Peyer's patch (tissue), 4 donors: ENCODE results near the gene ANO10. TPM values are rescaled to one million over a fixed set of nuclear protein-coding genes. Genes with fewer than 3 reads are reported as not detected.

Experiments
- DNase-seq, 3 donors: peaks; one replicate each; pipeline ENCODE4 v3.0.0-alpha.2; 2017 to 2019
- H3K27ac ChIP-seq, 4 donors: fragments of 200-600 bp; sonication (generic); one replicate each; pipeline ENCODE4 v1.5.1; 2016 to 2019
- H3K27me3 ChIP-seq, 2 donors: fragments of 200-600 bp; sonication (generic); one replicate each; pipeline ENCODE4 v1.5.1; 2019
- H3K36me3 ChIP-seq, 3 donors: fragments of 200-600 bp; sonication (generic); one replicate each; pipeline ENCODE4 v1.5.1; 2016 to 2019
- H3K4me1 ChIP-seq, 4 donors: fragments of 200-600 bp; sonication (generic); one replicate each; pipeline ENCODE4 v1.5.1; 2016 to 2019
- H3K4me3 ChIP-seq, 4 donors: fragments of 200-600 bp; sonication (generic); 1 replicate in 3 of 4; 2 replicates in 1 of 4; pipeline ENCODE4 v1.5.1; 2016 to 2019; ENCODE audit warnings: mild to moderate bottlenecking in 1 of 4
- H3K9me3 ChIP-seq, 4 donors: fragments of 200-600 bp; sonication (generic); one replicate each; pipeline ENCODE4 v1.5.1; 2016 to 2019; ENCODE audit warnings: mild to moderate bottlenecking in 1 of 4
- POLR2A ChIP-seq, 2 donors: fragments of 450-650 bp; IDR thresholded peaks; one replicate each; pipeline ENCODE4 v1.5.1; 2017; ENCODE audit warnings: antibody characterized with exemption in 2 of 2, mild to moderate bottlenecking in 2 of 2, moderate library complexity in 2 of 2
- total RNA-seq, 4 donors: library from RNA; depleted of rRNA; stranded (reverse); fragments of >200 nt; gene quantifications; one replicate each; pipeline ENCODE4 v1.1.0, GENCODE V29; 2016
- TF ChIP-seq, protein P1 (sequence below), 6 experiments: fragments of 450-650 bp in 4 of 6; fragments of 200-600 bp in 2 of 6; sonication (generic) in 1 of 6; IDR thresholded peaks; one replicate each; pipeline ENCODE4 v1.5.1; 2017 to 2019; ENCODE audit warnings: antibody characterized with exemption in 6 of 6, mild to moderate bottlenecking in 3 of 6, moderate library complexity in 1 of 6

Gene ANO10
- total RNA-seq, 4 donors from 2014 or later: 33.8 to 110 (median 70.0) TPM

DNA sequence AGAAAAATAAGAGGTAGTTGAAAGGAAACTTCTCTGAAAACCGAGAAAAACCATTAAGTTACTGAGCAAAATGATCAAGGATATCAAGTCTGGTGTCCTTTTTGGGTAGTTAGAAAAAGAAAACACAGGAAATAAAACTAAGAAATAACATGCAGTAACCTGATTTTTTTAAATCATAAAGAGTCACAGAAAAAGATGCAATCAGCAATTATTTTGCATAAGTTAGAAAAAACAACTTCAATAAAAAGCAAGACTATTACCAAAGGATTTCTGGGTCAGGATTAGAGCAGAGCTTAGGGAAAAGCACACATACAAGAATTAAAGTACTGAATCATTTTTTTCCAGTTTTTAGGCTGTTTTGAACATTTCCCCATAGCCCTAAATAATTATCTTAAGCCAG, 28.5 kb upstream of the ANO10 start:
- H3K27me3 ChIP-seq: no peaks in the 10 kb centered on the region
- H3K9me3 ChIP-seq: no peaks in the 10 kb centered on the region
- TF ChIP-seq POLR2A (IDR thresholded peaks at IDR 0.05): no peak
- TF ChIP-seq, protein P1, sequence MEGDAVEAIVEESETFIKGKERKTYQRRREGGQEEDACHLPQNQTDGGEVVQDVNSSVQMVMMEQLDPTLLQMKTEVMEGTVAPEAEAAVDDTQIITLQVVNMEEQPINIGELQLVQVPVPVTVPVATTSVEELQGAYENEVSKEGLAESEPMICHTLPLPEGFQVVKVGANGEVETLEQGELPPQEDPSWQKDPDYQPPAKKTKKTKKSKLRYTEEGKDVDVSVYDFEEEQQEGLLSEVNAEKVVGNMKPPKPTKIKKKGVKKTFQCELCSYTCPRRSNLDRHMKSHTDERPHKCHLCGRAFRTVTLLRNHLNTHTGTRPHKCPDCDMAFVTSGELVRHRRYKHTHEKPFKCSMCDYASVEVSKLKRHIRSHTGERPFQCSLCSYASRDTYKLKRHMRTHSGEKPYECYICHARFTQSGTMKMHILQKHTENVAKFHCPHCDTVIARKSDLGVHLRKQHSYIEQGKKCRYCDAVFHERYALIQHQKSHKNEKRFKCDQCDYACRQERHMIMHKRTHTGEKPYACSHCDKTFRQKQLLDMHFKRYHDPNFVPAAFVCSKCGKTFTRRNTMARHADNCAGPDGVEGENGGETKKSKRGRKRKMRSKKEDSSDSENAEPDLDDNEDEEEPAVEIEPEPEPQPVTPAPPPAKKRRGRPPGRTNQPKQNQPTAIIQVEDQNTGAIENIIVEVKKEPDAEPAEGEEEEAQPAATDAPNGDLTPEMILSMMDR (IDR thresholded peaks at IDR 0.05): no peak
- peaks cover 0 to 3% (median 0%) of the 10 kb centered on the region in 4 donors for H3K4me1 ChIP-seq
- no peak overlapping the region for H3K27ac ChIP-seq
- no peak for DNase-seq
- no peaks in the 10 kb centered on the region for H3K36me3 ChIP-seq
- no peak overlapping the region for H3K4me3 ChIP-seq

DNA sequence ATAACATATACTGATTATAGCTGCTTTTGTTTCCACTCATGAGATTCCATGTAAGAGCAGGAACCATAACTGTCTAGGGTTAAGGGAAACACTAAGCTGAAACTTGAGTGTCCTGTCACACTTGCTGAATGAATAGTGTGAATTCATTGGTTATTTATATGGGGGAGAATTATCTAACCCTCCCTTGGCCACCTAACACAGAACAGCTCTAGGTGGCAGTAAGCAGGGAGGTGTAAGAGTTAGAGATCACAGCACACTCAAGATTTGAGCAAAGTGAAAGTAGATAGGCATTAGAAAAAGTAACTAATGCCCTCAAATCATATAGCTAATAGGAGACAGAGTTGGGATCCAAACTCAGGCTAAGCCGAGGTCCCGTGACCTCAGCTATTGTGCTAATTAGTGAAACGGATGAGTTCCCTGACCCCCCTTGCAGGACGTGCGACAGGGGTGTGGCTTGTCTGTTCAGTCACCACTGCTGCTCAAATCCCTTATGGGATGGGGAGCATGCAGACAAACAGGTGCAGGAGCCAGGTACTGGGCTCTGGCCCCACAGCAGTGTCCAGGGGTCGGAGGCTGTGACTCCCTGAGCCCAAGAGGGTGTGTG, 27.7 kb upstream of the ANO10 start:
- no peak for DNase-seq
- Histone ChIP-seq H3K4me3 (peak overlapping the region in 2 of 4 donors; percentile 35 to 44), H3K9me3 (no peaks in the 10 kb centered on the region), H3K27ac (no peak overlapping the region), H3K36me3 (no peaks in the 10 kb centered on the region), H3K4me1 (peaks cover 0 to 3% (median 0%) of the 10 kb centered on the region in 4 donors), H3K27me3 (no peaks in the 10 kb centered on the region)
- TF ChIP-seq, protein P1 (IDR thresholded peaks at IDR 0.05): peak in 1 of 6 experiments; percentile 25
- TF ChIP-seq POLR2A (IDR thresholded peaks at IDR 0.05): no peak

DNA sequence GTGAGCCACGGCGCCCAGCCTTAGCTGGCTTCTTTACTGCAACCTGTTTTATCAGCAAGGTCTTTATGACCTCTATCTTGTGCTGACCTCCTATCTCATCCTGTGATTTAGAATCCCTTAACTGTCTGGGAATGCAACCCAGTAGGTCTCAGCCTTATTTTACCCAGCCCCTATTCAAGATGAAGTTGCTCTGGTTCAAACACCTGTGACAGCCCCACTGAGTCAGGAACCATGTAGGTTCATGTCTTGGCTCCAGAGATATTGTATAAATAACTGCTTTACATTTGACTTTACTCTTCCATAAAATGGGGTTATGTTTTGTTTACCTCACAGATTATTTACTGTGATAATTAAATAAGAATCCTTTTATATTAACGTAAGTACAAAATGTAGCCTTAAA, 27.1 kb upstream of the ANO10 start:
- no peak for TF ChIP-seq POLR2A (IDR thresholded peaks at IDR 0.05)
- TF ChIP-seq, protein P1 (IDR thresholded peaks at IDR 0.05): no peak
- Histone ChIP-seq H3K36me3 (no peaks in the 10 kb centered on the region), H3K4me1 (peaks cover 0 to 3% (median 0%) of the 10 kb centered on the region in 4 donors), H3K27me3 (no peaks in the 10 kb centered on the region), H3K9me3 (no peaks in the 10 kb centered on the region), H3K27ac (no peak overlapping the region), H3K4me3 (no peak overlapping the region)
- no peak for DNase-seq

DNA sequence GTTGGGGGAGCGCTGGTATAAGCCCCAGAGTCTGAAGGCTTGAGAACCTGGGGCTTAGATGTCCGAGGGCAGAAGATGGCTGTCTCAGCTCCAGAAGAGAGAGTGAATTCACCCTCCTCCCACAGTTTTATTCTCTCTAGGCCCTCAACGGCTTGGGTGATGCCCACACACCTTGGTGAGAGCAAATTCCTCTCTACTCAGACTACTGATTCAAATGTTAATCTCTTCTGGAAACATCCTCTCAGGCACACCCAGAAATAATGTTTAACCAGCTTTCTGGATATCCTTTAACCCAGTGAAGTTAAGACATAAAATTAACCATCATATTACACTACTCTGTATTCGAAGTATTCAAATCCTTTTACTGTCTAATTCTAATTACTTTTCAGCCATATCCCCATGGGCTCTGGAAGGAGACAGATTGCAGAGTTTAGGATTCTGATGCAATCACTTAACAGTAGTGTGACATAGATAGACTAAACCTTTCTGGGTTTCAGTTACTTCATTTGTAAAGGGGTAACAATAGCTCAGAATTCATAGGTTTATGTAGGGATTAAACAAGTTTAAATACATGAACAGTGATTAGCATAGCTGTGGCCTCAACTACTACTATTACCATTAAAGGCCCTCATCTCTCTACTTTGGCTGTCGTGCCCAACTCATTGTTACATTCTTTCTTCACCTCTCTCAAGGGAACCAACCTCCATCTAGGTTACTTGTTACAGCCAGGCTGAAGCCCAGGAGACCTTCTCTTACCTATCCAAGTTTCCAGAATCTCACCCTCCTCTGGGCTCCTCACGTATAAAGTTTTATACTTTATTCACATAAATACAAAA, 25.7 kb upstream of the ANO10 start:
- Histone ChIP-seq H3K27ac (peak overlapping the region in 1 of 4 donors; percentile 60), H3K36me3 (no peaks in the 10 kb centered on the region), H3K4me3 (no peak overlapping the region), H3K27me3 (no peaks in the 10 kb centered on the region), H3K4me1 (peaks cover 0 to 3% (median 0%) of the 10 kb centered on the region in 4 donors), H3K9me3 (no peaks in the 10 kb centered on the region)
- no peak for TF ChIP-seq POLR2A (IDR thresholded peaks at IDR 0.05)
- TF ChIP-seq, protein P1 (IDR thresholded peaks at IDR 0.05): no peak
- DNase-seq: no peak

DNA sequence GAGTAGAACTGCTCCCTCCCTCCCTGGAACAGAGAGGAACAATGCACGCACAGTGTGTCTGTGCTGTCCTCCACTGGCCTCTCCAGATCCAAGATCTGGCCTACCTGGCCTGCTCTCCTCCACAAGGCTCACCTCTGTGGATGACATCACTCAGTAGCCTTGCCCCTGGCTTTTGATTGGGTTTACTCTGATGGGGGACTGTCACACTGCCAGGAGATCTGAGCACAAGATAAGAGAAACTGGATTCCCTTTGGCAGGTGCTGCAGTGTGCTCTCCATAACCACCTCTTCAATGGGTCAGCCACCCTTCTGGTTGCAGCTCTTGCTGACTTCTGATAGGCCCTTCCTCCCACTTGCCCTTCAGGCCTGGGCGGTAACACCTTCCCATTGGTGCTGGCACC, 22.6 kb upstream of the ANO10 start:
- Histone ChIP-seq H3K36me3 (no peaks in the 10 kb centered on the region), H3K27ac (no peak overlapping the region), H3K4me1 (peaks cover 0 to 3% (median 0%) of the 10 kb centered on the region in 4 donors), H3K27me3 (no peaks in the 10 kb centered on the region), H3K9me3 (no peaks in the 10 kb centered on the region), H3K4me3 (no peak overlapping the region)
- TF ChIP-seq, protein P1 (IDR thresholded peaks at IDR 0.05): no peak
- TF ChIP-seq POLR2A (IDR thresholded peaks at IDR 0.05): no peak
- no peak for DNase-seq
